Suppressor macrophage treated with lipopolysaccharide for 1 hour (primary cell): ENCODE results near the gene CYP27A1.

Experiments used
- DNase-seq, 3 donors: peaks; one replicate each; pipeline ENCODE4 v3.0.0-alpha.2; 2020 to 2022

The CYP27A1 gene

GRCh38 chr2:218812096-218812815, 30.3 kb downstream of the CYP27A1 start:
- DNase-seq = no peak

DNA sequence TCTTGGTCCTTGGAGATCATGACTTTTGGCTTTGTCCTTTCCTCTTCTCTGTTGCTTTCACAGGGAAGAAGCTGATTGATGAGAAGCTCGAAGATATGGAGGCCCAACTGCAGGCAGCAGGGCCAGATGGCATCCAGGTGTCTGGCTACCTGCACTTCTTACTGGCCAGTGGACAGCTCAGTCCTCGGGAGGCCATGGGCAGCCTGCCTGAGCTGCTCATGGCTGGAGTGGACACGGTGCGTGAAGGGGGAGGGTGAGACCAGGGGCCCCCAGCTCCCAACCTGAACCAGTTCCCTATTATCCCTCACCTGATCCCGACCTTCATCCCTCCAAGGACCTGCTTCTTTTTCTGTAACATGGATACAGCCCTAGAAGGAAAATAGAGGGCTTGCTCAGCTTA, 30.9 kb downstream of the CYP27A1 start:
- no peak for DNase-seq

GRCh38 chr2:218813771-218814460, 32.0 kb downstream of the CYP27A1 start:
- DNase-seq = no peak

DNA sequence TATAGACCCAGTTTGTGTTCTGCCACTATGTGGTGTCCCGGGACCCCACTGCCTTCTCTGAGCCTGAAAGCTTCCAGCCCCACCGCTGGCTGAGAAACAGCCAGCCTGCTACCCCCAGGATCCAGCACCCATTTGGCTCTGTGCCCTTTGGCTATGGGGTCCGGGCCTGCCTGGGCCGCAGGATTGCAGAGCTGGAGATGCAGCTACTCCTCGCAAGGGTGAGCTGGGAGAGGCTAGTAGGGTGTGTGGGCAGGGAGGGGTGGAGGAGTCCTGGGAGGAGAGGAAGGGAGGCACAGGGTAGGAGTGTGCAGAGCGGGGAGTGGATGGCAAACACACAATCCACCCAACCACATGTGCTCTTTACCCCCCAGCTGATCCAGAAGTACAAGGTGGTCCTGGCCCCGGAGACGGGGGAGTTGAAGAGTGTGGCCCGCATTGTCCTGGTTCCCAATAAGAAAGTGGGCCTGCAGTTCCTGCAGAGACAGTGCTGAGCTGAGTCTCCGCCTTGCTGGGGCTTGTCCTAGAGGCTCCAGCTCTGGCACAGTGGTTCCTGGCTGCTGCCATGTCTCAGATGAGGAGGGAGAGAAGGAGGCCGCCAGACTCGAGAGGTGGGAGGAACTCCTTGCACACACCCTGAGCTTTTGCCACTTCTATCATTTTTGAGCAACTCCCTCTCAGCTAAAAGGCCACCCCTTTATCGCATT, 32.7 kb downstream of the CYP27A1 start:
- DNase-seq = no peak

DNA sequence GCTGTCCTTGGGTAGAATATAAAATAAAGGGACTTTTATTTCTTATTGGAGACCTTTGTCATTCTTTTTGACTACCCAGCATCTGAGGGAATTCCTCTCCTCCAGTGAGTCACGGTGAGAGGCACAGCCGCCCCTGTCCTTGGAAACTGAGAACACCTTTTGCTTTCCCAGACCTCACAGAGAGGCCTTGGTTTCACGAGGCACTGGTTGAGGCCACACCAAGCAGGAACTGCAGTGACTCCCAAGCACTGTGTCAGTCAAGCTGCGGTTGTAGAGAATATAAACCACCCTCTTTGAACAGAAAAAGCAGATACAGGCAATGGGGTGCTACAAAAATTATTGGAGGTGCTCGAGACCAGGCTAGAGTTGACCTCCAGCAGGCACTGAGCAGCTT, 33.3 kb downstream of the CYP27A1 start:
- DNase-seq = no peak

GRCh38 chr2:218815649-218816048, 33.7 kb downstream of the CYP27A1 start:
- no peak for DNase-seq

GRCh38 chr2:218816561-218817011, 34.6 kb downstream of the CYP27A1 start:
- no peak for DNase-seq

- peak; percentile 66 to 92 (median 86) for DNase-seq
These were observed 37.1 kb downstream of the CYP27A1 start for GRCh38 chr2:218819093-218819492.

- no peak for DNase-seq
These were observed 38.9 kb downstream of the CYP27A1 start for GRCh38 chr2:218820746-218821369.

DNA sequence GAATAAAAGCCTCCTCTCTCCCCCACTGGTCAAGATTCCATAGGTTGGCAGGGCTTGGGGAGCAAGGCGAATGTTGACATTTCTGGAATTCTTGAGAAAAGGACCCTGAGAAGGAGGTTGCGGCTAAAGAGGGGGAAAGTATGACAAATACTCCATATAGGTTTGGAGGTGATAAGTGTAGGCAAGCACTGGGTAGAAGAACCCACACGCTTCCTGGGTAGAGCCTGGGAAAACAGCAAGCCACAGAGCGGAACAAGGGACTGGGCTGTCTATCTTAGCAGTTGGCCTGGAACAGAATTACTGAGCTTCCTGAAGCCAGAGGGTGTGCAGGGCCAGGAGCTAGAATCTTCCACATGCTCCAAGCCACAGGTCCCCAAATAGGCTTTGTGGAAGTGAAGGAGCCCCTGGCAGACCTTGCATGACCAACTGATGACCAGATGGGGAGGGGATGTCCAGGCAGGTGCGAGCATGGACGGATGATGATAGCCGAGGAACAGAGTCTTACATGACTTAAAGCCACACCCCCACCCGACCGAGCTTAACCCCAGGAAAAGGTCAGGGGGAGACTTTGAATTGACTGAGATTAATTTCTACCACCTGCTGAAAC, 39.8 kb downstream of the CYP27A1 start:
- no peak for DNase-seq

- no peak for DNase-seq
These were observed 40.7 kb downstream of the CYP27A1 start for GRCh38 chr2:218822622-218823021.

- peak; percentile 51 to 52 (median 52) for DNase-seq
These were observed 41.4 kb downstream of the CYP27A1 start for GRCh38 chr2:218823196-218823855.

DNA sequence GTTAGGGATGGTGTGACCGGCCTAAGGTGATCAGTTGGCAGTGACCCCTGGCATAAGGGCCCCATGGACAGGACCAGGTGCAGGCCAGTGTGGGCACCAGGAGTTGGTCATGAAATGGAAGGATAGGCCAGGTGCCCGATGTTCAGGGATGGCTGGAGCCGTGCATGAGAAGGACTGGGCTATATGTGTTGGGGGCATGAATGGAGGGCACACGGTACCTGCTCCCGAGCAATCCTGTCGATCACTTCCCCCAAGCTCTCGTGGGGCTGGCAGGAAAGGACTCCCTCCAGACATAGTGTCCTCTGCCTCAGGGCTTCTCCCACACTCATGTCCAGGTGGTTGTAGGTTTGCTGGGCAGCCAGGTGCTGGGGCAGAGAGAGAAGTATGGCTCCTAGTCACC, 42.1 kb downstream of the CYP27A1 start:
- peak in 1 of 3 donors; percentile 13 for DNase-seq

DNA sequence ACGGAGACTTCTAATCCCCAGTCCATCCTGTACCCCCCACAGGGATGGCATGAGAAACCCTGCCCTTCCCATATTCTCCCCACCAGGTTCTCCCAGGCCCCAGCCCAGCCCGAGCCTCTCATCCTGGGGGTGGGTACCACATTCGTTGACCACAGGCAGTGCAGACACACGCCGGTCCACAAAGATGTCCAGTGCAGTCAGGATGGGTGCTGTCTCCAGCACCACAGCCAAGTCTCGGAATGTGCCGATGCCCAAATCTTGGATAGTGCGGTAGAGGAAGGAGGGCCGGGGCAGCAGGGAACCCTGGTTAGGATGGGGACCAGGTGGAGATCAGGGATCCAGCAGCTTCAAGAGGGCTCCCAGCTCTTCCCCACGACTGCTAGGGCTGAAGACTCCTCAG, 44.8 kb downstream of the CYP27A1 start:
- DNase-seq = peak in 1 of 3 donors; percentile 14

DNA sequence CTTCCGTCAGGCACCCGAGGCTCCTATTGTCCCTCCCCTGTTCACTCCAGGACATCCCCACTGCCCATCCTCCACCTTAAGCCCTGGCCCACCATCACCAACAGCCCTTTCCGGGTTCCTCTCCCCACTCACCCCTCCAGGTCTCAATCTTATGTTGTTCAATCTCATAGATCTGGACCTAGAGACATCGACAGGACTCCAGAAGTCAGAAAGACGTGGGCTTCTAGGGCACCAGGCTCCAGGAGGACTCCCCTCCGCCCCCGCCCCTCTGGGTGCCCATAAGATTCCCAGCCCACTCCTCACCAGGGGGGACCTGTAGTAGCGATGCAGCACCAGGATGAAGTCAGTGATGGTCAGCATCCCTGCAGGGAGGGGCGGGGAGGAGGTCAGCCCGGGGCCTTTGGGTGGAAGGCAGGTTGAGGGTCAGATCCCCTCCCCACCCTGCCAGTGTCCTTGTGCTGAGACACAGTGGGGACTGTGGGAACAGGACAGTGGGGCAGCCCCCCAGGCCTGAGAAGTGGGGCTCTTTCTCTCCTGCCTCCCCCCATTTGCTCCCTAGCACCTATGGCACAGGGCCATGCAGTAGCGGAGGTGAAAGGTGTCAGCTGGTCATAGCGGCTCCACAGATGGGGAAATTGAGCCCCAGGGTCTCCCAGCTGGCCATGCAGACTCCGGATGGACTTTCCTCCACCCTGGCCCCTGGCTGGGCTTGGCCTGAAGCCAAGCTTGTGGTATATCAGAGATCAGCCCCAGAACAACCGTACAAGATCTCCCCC, 45.9 kb downstream of the CYP27A1 start:
- DNase-seq = peak in 1 of 3 donors; percentile 2

DNA sequence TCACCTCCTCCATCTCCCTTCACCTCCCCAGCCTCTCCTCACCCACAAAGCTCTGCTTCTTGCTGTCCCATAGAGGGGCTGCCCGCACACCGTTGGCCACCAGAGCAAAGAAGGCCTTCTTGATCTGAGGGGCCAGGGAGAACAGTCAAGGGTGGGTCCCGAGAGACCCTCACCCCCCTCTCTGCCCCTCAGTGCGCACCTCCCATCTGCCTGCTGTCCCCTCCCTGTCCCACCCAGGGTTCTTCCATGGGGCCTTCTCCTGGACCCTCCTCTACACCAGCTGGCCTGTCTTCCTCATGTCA, 46.5 kb downstream of the CYP27A1 start:
- no peak for DNase-seq

GRCh38 chr2:218829868-218830451, 48.0 kb downstream of the CYP27A1 start:
- DNase-seq = no peak

DNA sequence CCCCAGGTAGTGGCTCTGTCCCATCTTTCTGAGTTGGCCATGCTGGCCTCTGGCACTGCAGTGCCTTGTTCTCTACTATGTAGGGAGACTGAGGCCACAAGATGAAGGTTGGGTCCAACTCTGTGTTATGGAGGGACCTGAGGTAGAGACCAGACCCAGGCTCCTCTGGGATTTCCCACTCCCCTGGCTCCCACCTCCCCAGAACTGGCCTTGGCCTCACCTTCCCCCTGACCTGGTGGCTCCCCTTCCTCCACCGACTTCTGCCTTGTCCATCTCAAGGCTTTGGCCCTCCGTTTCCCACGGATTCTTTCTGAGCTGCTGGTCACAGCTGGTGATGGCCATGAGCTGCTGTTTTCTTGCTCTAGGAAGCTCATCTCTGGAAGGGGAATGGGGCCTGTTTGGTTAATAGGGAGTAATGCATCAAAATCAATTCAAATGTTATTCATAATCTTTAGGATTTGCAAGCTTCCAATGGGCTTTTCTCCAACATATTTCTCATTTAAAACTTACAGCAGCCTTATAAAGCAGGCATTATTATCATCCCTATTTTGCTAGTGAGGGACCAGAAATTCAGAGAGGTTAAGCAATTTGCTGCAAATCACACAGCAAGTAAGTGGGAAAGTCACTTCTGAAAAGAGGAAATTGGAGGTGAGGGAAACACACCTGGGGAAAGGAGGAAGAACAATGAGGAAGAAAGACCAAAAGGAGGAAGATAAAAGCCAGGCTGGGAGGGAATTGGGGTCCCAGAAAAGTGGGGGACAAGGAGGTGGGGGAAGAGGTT, 48.8 kb downstream of the CYP27A1 start:
- no peak for DNase-seq

DNA sequence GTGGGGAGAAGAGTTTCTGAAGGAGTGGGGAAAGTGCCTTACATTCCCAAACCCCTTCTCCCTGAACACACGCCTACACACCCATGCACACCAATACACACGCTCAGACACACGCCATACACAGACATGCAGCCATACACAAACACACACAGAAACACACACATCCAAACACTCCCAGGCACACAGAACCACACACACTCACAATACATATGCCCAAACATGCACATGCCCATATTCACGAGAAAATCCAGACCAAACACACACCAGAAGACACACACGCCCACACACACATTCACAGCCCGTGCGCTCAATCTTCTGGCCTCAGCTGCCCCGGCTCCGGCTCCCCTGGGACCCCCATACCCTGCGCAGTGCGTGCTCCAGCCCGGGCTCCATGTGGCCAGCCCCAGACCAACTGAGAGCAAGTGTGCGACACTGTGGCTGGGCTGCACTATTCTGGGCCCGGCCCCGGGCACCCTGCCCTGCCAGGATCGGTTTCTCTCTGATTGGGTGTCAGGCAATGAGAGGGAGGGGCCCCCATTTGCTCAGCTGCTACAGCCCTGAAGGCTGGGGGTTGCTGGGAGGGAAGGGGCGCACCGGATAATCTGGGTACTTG, 49.5 kb downstream of the CYP27A1 start, which contains the start of gene PRKAG3:
TSS of gene PRKAG3 (minus strand) at position 426 of the 613 bp plus-strand sequence.
- no peak for DNase-seq

- DNase-seq = no peak
These were observed 50.1 kb downstream of the CYP27A1 start for GRCh38 chr2:218832081-218832480.
